ENCODE results near the gene ANXA2R.

DNA sequence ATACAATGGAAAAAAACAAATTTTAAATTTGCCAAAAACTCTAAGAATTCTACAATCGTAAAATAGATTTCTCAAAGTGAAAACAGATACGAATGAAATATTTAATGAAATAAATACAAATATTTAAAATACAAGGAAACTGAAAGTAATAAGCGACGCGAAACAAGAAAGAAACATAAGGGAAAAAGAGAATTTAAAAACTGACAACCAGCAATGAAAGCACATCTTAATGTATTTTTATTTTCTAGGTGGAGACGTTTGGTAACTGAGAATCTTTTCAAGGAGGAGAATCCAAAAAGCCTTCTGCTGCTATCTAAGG lies 1.0 kb downstream of the ANXA2R start:
- TF ChIP-seq, protein P1, sequence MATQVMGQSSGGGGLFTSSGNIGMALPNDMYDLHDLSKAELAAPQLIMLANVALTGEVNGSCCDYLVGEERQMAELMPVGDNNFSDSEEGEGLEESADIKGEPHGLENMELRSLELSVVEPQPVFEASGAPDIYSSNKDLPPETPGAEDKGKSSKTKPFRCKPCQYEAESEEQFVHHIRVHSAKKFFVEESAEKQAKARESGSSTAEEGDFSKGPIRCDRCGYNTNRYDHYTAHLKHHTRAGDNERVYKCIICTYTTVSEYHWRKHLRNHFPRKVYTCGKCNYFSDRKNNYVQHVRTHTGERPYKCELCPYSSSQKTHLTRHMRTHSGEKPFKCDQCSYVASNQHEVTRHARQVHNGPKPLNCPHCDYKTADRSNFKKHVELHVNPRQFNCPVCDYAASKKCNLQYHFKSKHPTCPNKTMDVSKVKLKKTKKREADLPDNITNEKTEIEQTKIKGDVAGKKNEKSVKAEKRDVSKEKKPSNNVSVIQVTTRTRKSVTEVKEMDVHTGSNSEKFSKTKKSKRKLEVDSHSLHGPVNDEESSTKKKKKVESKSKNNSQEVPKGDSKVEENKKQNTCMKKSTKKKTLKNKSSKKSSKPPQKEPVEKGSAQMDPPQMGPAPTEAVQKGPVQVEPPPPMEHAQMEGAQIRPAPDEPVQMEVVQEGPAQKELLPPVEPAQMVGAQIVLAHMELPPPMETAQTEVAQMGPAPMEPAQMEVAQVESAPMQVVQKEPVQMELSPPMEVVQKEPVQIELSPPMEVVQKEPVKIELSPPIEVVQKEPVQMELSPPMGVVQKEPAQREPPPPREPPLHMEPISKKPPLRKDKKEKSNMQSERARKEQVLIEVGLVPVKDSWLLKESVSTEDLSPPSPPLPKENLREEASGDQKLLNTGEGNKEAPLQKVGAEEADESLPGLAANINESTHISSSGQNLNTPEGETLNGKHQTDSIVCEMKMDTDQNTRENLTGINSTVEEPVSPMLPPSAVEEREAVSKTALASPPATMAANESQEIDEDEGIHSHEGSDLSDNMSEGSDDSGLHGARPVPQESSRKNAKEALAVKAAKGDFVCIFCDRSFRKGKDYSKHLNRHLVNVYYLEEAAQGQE (IDR thresholded peaks at IDR 0.05; ENCODE audit: low read depth, low read length): no peak
- no peak for TF ChIP-seq TAF1 (IDR thresholded peaks at IDR 0.05; ENCODE audit: borderline replicate concordance, low read depth, low read length)
- TF ChIP-seq, protein P2, sequence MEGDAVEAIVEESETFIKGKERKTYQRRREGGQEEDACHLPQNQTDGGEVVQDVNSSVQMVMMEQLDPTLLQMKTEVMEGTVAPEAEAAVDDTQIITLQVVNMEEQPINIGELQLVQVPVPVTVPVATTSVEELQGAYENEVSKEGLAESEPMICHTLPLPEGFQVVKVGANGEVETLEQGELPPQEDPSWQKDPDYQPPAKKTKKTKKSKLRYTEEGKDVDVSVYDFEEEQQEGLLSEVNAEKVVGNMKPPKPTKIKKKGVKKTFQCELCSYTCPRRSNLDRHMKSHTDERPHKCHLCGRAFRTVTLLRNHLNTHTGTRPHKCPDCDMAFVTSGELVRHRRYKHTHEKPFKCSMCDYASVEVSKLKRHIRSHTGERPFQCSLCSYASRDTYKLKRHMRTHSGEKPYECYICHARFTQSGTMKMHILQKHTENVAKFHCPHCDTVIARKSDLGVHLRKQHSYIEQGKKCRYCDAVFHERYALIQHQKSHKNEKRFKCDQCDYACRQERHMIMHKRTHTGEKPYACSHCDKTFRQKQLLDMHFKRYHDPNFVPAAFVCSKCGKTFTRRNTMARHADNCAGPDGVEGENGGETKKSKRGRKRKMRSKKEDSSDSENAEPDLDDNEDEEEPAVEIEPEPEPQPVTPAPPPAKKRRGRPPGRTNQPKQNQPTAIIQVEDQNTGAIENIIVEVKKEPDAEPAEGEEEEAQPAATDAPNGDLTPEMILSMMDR (IDR thresholded peaks at IDR 0.05): no peak
- TF ChIP-seq, protein P3, sequence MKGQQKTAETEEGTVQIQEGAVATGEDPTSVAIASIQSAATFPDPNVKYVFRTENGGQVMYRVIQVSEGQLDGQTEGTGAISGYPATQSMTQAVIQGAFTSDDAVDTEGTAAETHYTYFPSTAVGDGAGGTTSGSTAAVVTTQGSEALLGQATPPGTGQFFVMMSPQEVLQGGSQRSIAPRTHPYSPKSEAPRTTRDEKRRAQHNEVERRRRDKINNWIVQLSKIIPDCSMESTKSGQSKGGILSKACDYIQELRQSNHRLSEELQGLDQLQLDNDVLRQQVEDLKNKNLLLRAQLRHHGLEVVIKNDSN (IDR thresholded peaks at IDR 0.05; ENCODE audit: borderline replicate concordance, low read depth): no peak
- TF ChIP-seq, protein P4, sequence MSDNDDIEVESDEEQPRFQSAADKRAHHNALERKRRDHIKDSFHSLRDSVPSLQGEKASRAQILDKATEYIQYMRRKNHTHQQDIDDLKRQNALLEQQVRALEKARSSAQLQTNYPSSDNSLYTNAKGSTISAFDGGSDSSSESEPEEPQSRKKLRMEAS (IDR thresholded peaks at IDR 0.05; ENCODE audit: low read depth): no peak
- TF ChIP-seq, protein P5, sequence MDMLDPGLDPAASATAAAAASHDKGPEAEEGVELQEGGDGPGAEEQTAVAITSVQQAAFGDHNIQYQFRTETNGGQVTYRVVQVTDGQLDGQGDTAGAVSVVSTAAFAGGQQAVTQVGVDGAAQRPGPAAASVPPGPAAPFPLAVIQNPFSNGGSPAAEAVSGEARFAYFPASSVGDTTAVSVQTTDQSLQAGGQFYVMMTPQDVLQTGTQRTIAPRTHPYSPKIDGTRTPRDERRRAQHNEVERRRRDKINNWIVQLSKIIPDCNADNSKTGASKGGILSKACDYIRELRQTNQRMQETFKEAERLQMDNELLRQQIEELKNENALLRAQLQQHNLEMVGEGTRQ (IDR thresholded peaks at IDR 0.05; ENCODE audit: borderline replicate concordance, low read depth, low read length): no peak
- TF ChIP-seq SIN3A (IDR thresholded peaks at IDR 0.05; ENCODE audit: borderline replicate concordance, low read depth, low read length): no peak
- no peak for TF ChIP-seq TEAD4 (IDR thresholded peaks at IDR 0.05; ENCODE audit: borderline replicate concordance, insufficient read depth)
- TF ChIP-seq RAD21 (IDR thresholded peaks at IDR 0.05; ENCODE audit: low read length): no peak
